ENCODE data around the gene OR2M5. TPM values are rescaled to one million over a fixed set of nuclear protein-coding genes. Genes with fewer than 3 reads are reported as not detected.

The OR2M5 gene
- total RNA-seq, 1 experiment from 2014 or later = not detected

- POLR2A ChIA-PET (ENCODE audit: low non-redundant PET) = no interaction called here
- H3K36me3 ChIP-seq (ENCODE audit: insufficient read depth, low read length, poor library complexity, severe bottlenecking) = no peaks in the 10 kb centered on the region
- DNase-seq (ENCODE audit: low spot score) = no peak
- no peak overlapping the region for H3K27ac ChIP-seq (ENCODE audit: low read depth, low read length, poor library complexity, severe bottlenecking)
- H3K27me3 ChIP-seq (replicated peaks; ENCODE audit: insufficient read depth, low read depth, low read length, poor library complexity) = no peaks in the 10 kb centered on the region
- intact Hi-C loops (cut with micrococcal nuclease; ENCODE audit: unreplicated experiment) = no loop called here
- TF ChIP-seq CTCF (conservative IDR thresholded peaks at IDR 0.05; ENCODE audit: low read depth, low read length) (no peak), EZH2 (IDR thresholded peaks at IDR 0.05; ENCODE audit: borderline replicate concordance, low read depth, low read length, poor library complexity, severe bottlenecking) (no peak)
- CTCF ChIA-PET = no interaction called here
- H3K9me3 ChIP-seq (ENCODE audit: low read depth, low read length, poor library complexity, severe bottlenecking) = peaks cover 36% of the 10 kb centered on the region
- no peaks in the 10 kb centered on the region for H3K4me1 ChIP-seq (ENCODE audit: insufficient read depth, low read length, poor library complexity, severe bottlenecking)
- BruUV-seq (replicated peaks) = no TSS peak
- no peak overlapping the region for H3K4me3 ChIP-seq (ENCODE audit: low read depth, low read length, poor library complexity, severe bottlenecking)
These were observed 7.3 kb downstream of the OR2M5 start for GRCh38 chr1:248152056-248152827.

GRCh38 chr1:248155927-248156326 is 11.0 kb downstream of the OR2M5 start:
- BruUV-seq (replicated peaks) = no TSS peak
- Histone ChIP-seq H3K27me3 (replicated peaks; ENCODE audit: insufficient read depth, low read depth, low read length, poor library complexity) (no peaks in the 10 kb centered on the region), H3K4me3 (ENCODE audit: low read depth, low read length, poor library complexity, severe bottlenecking) (no peak overlapping the region), H3K36me3 (ENCODE audit: insufficient read depth, low read length, poor library complexity, severe bottlenecking) (no peaks in the 10 kb centered on the region), H3K27ac (ENCODE audit: low read depth, low read length, poor library complexity, severe bottlenecking) (no peak overlapping the region), H3K9me3 (ENCODE audit: low read depth, low read length, poor library complexity, severe bottlenecking) (peaks cover 25% of the 10 kb centered on the region), H3K4me1 (ENCODE audit: insufficient read depth, low read length, poor library complexity, severe bottlenecking) (no peaks in the 10 kb centered on the region)
- intact Hi-C loops (cut with micrococcal nuclease; ENCODE audit: unreplicated experiment) = no loop called here
- TF ChIP-seq EZH2 (IDR thresholded peaks at IDR 0.05; ENCODE audit: borderline replicate concordance, low read depth, low read length, poor library complexity, severe bottlenecking) = no peak
- TF ChIP-seq CTCF (conservative IDR thresholded peaks at IDR 0.05; ENCODE audit: low read depth, low read length) = no peak
- DNase-seq (ENCODE audit: low spot score) = no peak
- ChIA-PET CTCF (no interaction called here), POLR2A (ENCODE audit: low non-redundant PET) (no interaction called here)

- TF ChIP-seq EZH2 (IDR thresholded peaks at IDR 0.05; ENCODE audit: borderline replicate concordance, low read depth, low read length, poor library complexity, severe bottlenecking) (no peak), CTCF (conservative IDR thresholded peaks at IDR 0.05; ENCODE audit: low read depth, low read length) (no peak)
- DNase-seq (ENCODE audit: low spot score) = no peak
- intact Hi-C loops (cut with micrococcal nuclease; ENCODE audit: unreplicated experiment) = no loop called here
- ChIA-PET CTCF (no interaction called here), POLR2A (ENCODE audit: low non-redundant PET) (no interaction called here)
- BruUV-seq (replicated peaks) = no TSS peak
- no peaks in the 10 kb centered on the region for H3K4me1 ChIP-seq (ENCODE audit: insufficient read depth, low read length, poor library complexity, severe bottlenecking)
- H3K4me3 ChIP-seq (ENCODE audit: low read depth, low read length, poor library complexity, severe bottlenecking) = no peak overlapping the region
- peaks cover 16% of the 10 kb centered on the region for H3K9me3 ChIP-seq (ENCODE audit: low read depth, low read length, poor library complexity, severe bottlenecking)
- H3K27me3 ChIP-seq (replicated peaks; ENCODE audit: insufficient read depth, low read depth, low read length, poor library complexity) = no peaks in the 10 kb centered on the region
- no peaks in the 10 kb centered on the region for H3K36me3 ChIP-seq (ENCODE audit: insufficient read depth, low read length, poor library complexity, severe bottlenecking)
- no peak overlapping the region for H3K27ac ChIP-seq (ENCODE audit: low read depth, low read length, poor library complexity, severe bottlenecking)
These were observed 13.8 kb downstream of the OR2M5 start for GRCh38 chr1:248158758-248159157.
